HepG2 (cell line): ENCODE results near the gene SLC6A6.

Experiments used
- CTCF ChIP-seq: sonication (generic); formaldehyde crosslinking; IDR thresholded peaks from 2 replicates; pipeline ENCODE4 v1.5.0; 2020; ENCODE audit warnings: mild to moderate bottlenecking, missing genetic modification reagents, moderate library complexity
- ELF1 ChIP-seq: sonication (generic); formaldehyde crosslinking; IDR thresholded peaks from 2 replicates; pipeline ENCODE4 v1.4.0; 2020; ENCODE audit warnings: missing genetic modification reagents
- EP300 ChIP-seq, 3 experiments: sonication (generic) in 1 of 3; formaldehyde crosslinking in 1 of 3; IDR thresholded peaks; 2 replicates each; pipeline versions ENCODE4 v1.5.1 to v1.6.1; 2011 to 2020; ENCODE audit warnings: low read depth in 2 of 3, low read length in 2 of 3, borderline replicate concordance in 1 of 3, improper control_type of control experiment in 1 of 3, mild to moderate bottlenecking in 1 of 3, missing genetic modification reagents in 1 of 3, moderate library complexity in 1 of 3
- JUND ChIP-seq: sonication (generic); formaldehyde crosslinking; IDR thresholded peaks from 2 replicates; pipeline ENCODE4 v1.8.0; 2022; ENCODE audit warnings: mild to moderate bottlenecking, missing genetic modification reagents
- MAZ ChIP-seq, 2 experiments: sonication (generic) in 1 of 2; formaldehyde crosslinking in 1 of 2; IDR thresholded peaks; 2 replicates each; pipeline versions ENCODE4 v1.5.0 to v1.6.1; 2012 to 2020; ENCODE audit warnings: low read depth in 2 of 2, mild to moderate bottlenecking in 2 of 2, borderline replicate concordance in 1 of 2, improper control_type of control experiment in 1 of 2, low read length in 1 of 2, missing genetic modification reagents in 1 of 2, moderate library complexity in 1 of 2
- POLR2A ChIP-seq, 2 experiments: IDR thresholded peaks; 2 replicates each; pipeline ENCODE4 v1.6.1; 2011; ENCODE audit warnings: low read depth in 2 of 2, low read length in 2 of 2, mild to moderate bottlenecking in 1 of 2, moderate library complexity in 1 of 2; ENCODE audit not compliant: insufficient read depth in 1 of 2
- PRDM4 ChIP-seq: sonication (generic); formaldehyde crosslinking; IDR thresholded peaks from 2 replicates; pipeline ENCODE4 v1.9.0; 2021; ENCODE audit warnings: missing genetic modification reagents, borderline replicate concordance
- SMARCC2 ChIP-seq: fragments of 450-650 bp; IDR thresholded peaks from 2 replicates; pipeline ENCODE4 v1.6.1; 2017; ENCODE audit warnings: antibody characterized with exemption, mild to moderate bottlenecking
- SRSF9 ChIP-seq: fragments of 200-400 bp; formaldehyde crosslinking; IDR thresholded peaks from 2 replicates; pipeline ENCODE4 v1.6.1; 2018; ENCODE audit warnings: borderline replicate concordance, mild to moderate bottlenecking, low read depth, low read length; ENCODE audit not compliant: insufficient read depth, poor library complexity, severe bottlenecking
- ZC3H4 ChIP-seq: sonication (generic); formaldehyde crosslinking; IDR thresholded peaks from 2 replicates; pipeline ENCODE4 v1.4.0; 2020; ENCODE audit warnings: missing genetic modification reagents, borderline replicate concordance
- ZNF121 ChIP-seq: sonication (generic); formaldehyde crosslinking; IDR thresholded peaks from 2 replicates; pipeline ENCODE4 v1.5.0; 2020; ENCODE audit warnings: mild to moderate bottlenecking, missing genetic modification reagents
- ZNF205 ChIP-seq: IDR thresholded peaks from 2 replicates; pipeline ENCODE4 v1.6.1; 2018; ENCODE audit warnings: missing biosample characterization, missing genetic modification reagents
- ZNF644 ChIP-seq: IDR thresholded peaks from 2 replicates; pipeline ENCODE4 v1.6.1; 2016; ENCODE audit warnings: low read depth

DNA sequence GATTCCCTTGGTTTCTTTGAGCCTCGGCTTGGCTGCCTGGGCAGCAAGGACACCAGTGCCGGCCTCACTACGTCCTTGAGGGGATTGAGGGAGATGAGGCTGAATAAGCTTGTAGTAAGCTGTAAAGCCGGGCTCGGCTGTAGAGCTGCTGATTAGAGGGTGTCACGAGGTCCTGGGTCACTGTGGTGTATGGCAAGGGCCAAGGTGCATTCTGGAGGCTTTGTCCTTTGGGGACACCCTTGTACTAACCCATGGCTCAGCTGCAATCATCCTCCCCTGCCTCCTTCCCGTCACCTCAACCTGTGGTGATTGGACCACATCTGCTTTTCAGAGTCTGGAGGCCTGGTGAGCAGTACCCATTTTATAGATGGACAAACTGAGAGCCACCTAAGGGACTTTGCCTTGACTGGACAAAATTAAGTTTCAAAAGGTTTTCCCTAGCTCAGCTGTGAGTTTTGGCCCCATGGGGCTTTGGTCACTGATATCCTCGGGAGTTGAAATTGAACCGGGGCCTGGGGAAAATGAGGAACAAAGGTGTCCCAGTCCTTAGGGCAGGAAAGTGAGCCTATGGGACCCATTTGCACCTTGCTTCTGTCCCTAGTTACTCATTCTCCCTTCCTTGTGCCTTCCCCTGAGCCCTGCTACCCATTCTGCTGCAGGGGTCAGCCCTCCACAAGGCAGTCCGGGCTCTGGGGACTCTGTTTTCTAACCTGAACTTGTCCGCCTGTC, 2.4 kb downstream of the SLC6A6 start:
- TF ChIP-seq ELF1 (CRISPR knock-in tag), result no peak
- no peak for TF ChIP-seq EP300 (IDR thresholded peaks at IDR 0.05; ENCODE audit: low read depth in 2 of 2, low read length in 2 of 2)
- no peak for TF ChIP-seq EP300 (CRISPR knock-in tag; IDR thresholded peaks at IDR 0.05; ENCODE audit: borderline replicate concordance)
- no peak for TF ChIP-seq JUND (CRISPR knock-in tag)
- TF ChIP-seq ZNF644 (CRISPR knock-in tag), result no peak
- TF ChIP-seq PRDM4 (CRISPR knock-in tag), result no peak
- no peak for TF ChIP-seq SRSF9
- TF ChIP-seq ZC3H4 (CRISPR knock-in tag), result no peak
- TF ChIP-seq POLR2A (IDR thresholded peaks at IDR 0.05; ENCODE audit: insufficient read depth in 1 of 2, low read depth in 2 of 2, low read length in 2 of 2), result no peak
- TF ChIP-seq MAZ (IDR thresholded peaks at IDR 0.05; ENCODE audit: borderline replicate concordance, low read depth, low read length), result no peak
- TF ChIP-seq MAZ (CRISPR knock-in tag; IDR thresholded peaks at IDR 0.05; ENCODE audit: low read depth), result no peak
- TF ChIP-seq CTCF (CRISPR knock-in tag), result no peak
- no peak for TF ChIP-seq SMARCC2
- TF ChIP-seq ZNF121 (CRISPR knock-in tag), result no peak
- TF ChIP-seq ZNF205 (CRISPR knock-in tag), result no peak
